Neural progenitor cell (in vitro differentiated cells): Measurements from ENCODE around the gene SOS2. TPM values are rescaled to one million over a fixed set of nuclear protein-coding genes. Genes with fewer than 3 reads are reported as not detected.

ENCODE experiments used
- DNase-seq: peaks from one replicate; pipeline ENCODE4 v3.0.0-alpha.2; 2016; ENCODE audit warnings: low spot score
- H2AFZ ChIP-seq: fragments of 200-600 bp; sonication (generic); replicated peaks from 2 replicates; pipeline ENCODE4 v1.6.1; 2016; ENCODE audit warnings: antibody characterized with exemption
- H3F3A ChIP-seq: fragments of 200-600 bp; sonication (generic); 2 replicates; pipeline ENCODE4 v1.6.1; 2016; ENCODE audit warnings: antibody characterized with exemption, low read depth
- H3K27ac ChIP-seq: fragments of 200-600 bp; sonication (generic); 2 replicates; pipeline ENCODE4 v1.5.1; 2016; ENCODE audit warnings: mild to moderate bottlenecking
- H3K27me3 ChIP-seq: fragments of 200-600 bp; sonication (generic); 2 replicates; pipeline ENCODE4 v1.6.1; 2016; ENCODE audit warnings: mild to moderate bottlenecking, moderate library complexity
- H3K36me3 ChIP-seq: fragments of 200-600 bp; sonication (generic); 2 replicates; pipeline ENCODE4 v1.5.1; 2016
- H3K4me1 ChIP-seq: fragments of 200-600 bp; sonication (generic); 2 replicates; pipeline ENCODE4 v1.6.1; 2016; ENCODE audit warnings: mixed run types
- H3K4me2 ChIP-seq: fragments of 200-600 bp; sonication (generic); 2 replicates; pipeline ENCODE4 v1.6.1; 2016
- H3K4me3 ChIP-seq: fragments of 200-600 bp; sonication (generic); 2 replicates; pipeline ENCODE4 v1.5.1; 2016
- H3K79me2 ChIP-seq: fragments of 200-600 bp; sonication (generic); 2 replicates; pipeline ENCODE4 v1.6.1; 2016; ENCODE audit warnings: low read depth
- H3K9ac ChIP-seq: fragments of 200-600 bp; sonication (generic); 2 replicates; pipeline ENCODE4 v1.6.1; 2016
- H3K9me3 ChIP-seq: fragments of 200-600 bp; sonication (generic); 2 replicates; pipeline ENCODE4 v1.5.1; 2016; ENCODE audit warnings: low read depth
- H4K20me1 ChIP-seq: fragments of 200-600 bp; sonication (generic); 2 replicates; pipeline ENCODE4 v1.6.1; 2016; ENCODE audit warnings: low read depth
- H3K27ac Mint-ChIP-seq: 3 replicates; pipeline ENCODE4 v1.8.0; 2021; ENCODE audit warnings: mixed read lengths
- H3K27me3 Mint-ChIP-seq: 2 replicates; pipeline ENCODE4 v1.8.0; 2022; ENCODE audit warnings: low read depth, mild to moderate bottlenecking, inconsistent platforms, moderate library complexity, mixed read lengths; ENCODE audit not compliant: insufficient read depth
- H3K36me3 Mint-ChIP-seq: 3 replicates; pipeline ENCODE4 v1.8.0; 2021; ENCODE audit warnings: mixed read lengths
- H3K4me1 Mint-ChIP-seq: 3 replicates; pipeline ENCODE4 v1.8.0; 2021; ENCODE audit warnings: mixed read lengths
- H3K4me3 Mint-ChIP-seq: 3 replicates; pipeline ENCODE4 v1.8.0; 2021; ENCODE audit warnings: mild to moderate bottlenecking, moderate library complexity, mixed read lengths
- H3K9me3 Mint-ChIP-seq: 3 replicates; pipeline ENCODE4 v1.8.0; 2020; ENCODE audit warnings: mixed read lengths
- CTCF ChIP-seq: fragments of 200-600 bp; sonication (generic); IDR thresholded peaks from 2 replicates; pipeline ENCODE4 v1.5.1; 2017; ENCODE audit warnings: antibody characterized with exemption, mild to moderate bottlenecking
- EZH2 ChIP-seq: fragments of 200-600 bp; sonication (generic); IDR thresholded peaks from 2 replicates; pipeline ENCODE4 v1.6.1; 2017; ENCODE audit warnings: antibody characterized with exemption, mild to moderate bottlenecking, moderate library complexity
- EZH2phosphoT487 ChIP-seq: fragments of 200-600 bp; sonication (generic); IDR thresholded peaks from 2 replicates; pipeline ENCODE4 v1.6.1; 2017; ENCODE audit warnings: antibody characterized with exemption
- total RNA-seq: library from RNA; depleted of rRNA; stranded (reverse); fragments of >200 nt; gene quantifications from 2 replicates; pipeline ENCODE4 v1.2.3, GENCODE V29; 2015; ENCODE audit warnings: low replicate concordance

Gene SOS2
- total RNA-seq, 1 donor from 2014 or later, result 32.3 TPM

GRCh38 chr14:50213795-50214194 is 17.6 kb downstream of the SOS2 start:
- Histone ChIP-seq H3K36me3 (peaks cover 3% of the 10 kb centered on the region), H3K27me3 (no peaks in the 10 kb centered on the region), H3K9me3 (no peaks in the 10 kb centered on the region), H3F3A (no peaks in the 10 kb centered on the region), H3K9ac (no peak overlapping the region), H4K20me1 (peaks cover 2% of the 10 kb centered on the region), H3K4me2 (no peak overlapping the region), H3K4me1 (no peaks in the 10 kb centered on the region), H3K79me2 (peaks cover 40% of the 10 kb centered on the region), H3K27ac (no peak overlapping the region), H3K4me3 (no peak overlapping the region), H2AFZ (no peak overlapping the region)
- H3K27ac Mint-ChIP-seq, result no peak overlapping the region
- no peaks in the 10 kb centered on the region for H3K4me1 Mint-ChIP-seq
- H3K27me3 Mint-ChIP-seq, result no peaks in the 10 kb centered on the region
- TF ChIP-seq EZH2 (no peak), EZH2phosphoT487 (no peak), CTCF (no peak)
- peaks cover 3% of the 10 kb centered on the region for H3K9me3 Mint-ChIP-seq
- H3K4me3 Mint-ChIP-seq, result no peak overlapping the region
- H3K36me3 Mint-ChIP-seq, result peaks cover 10% of the 10 kb centered on the region
- DNase-seq, result no peak

GRCh38 chr14:50212726-50213125 is 18.7 kb downstream of the SOS2 start:
- Histone ChIP-seq H3K4me1 (no peaks in the 10 kb centered on the region), H4K20me1 (peaks cover 7% of the 10 kb centered on the region), H3K9ac (no peak overlapping the region), H3K27ac (no peak overlapping the region), H3K27me3 (no peaks in the 10 kb centered on the region), H3K79me2 (peaks cover 29% of the 10 kb centered on the region), H3F3A (no peaks in the 10 kb centered on the region), H3K36me3 (peaks cover 3% of the 10 kb centered on the region), H3K9me3 (no peaks in the 10 kb centered on the region), H3K4me2 (no peak overlapping the region), H3K4me3 (no peak overlapping the region), H2AFZ (no peak overlapping the region)
- Mint-ChIP-seq H3K27me3 (no peaks in the 10 kb centered on the region), H3K4me1 (no peaks in the 10 kb centered on the region), H3K9me3 (peaks cover 3% of the 10 kb centered on the region), H3K27ac (no peak overlapping the region), H3K36me3 (peaks cover 7% of the 10 kb centered on the region), H3K4me3 (no peak overlapping the region)
- no peak for TF ChIP-seq EZH2phosphoT487
- no peak for TF ChIP-seq EZH2
- TF ChIP-seq CTCF, result no peak
- DNase-seq, result no peak

GRCh38 chr14:50210074-50210473 is 21.3 kb downstream of the SOS2 start:
- no peaks in the 10 kb centered on the region for H3K4me1 Mint-ChIP-seq
- peaks cover 3% of the 10 kb centered on the region for H3K9me3 Mint-ChIP-seq
- no peak overlapping the region for H3K27ac Mint-ChIP-seq
- DNase-seq, result no peak
- no peak overlapping the region for H3K9ac ChIP-seq
- H3K27ac ChIP-seq, result no peak overlapping the region
- peaks cover 20% of the 10 kb centered on the region for H3K79me2 ChIP-seq
- H3K27me3 ChIP-seq, result no peaks in the 10 kb centered on the region
- no peak overlapping the region for H3K4me3 ChIP-seq
- no peak overlapping the region for H3K4me2 ChIP-seq
- H3K4me3 Mint-ChIP-seq, result no peak overlapping the region
- H3K4me1 ChIP-seq, result no peaks in the 10 kb centered on the region
- H3K36me3 ChIP-seq, result no peaks in the 10 kb centered on the region
- peaks cover 8% of the 10 kb centered on the region for H4K20me1 ChIP-seq
- H3K9me3 ChIP-seq, result no peaks in the 10 kb centered on the region
- no peak for TF ChIP-seq EZH2
- no peak for TF ChIP-seq EZH2phosphoT487
- TF ChIP-seq CTCF, result no peak
- no peaks in the 10 kb centered on the region for H3F3A ChIP-seq
- peaks cover 5% of the 10 kb centered on the region for H3K36me3 Mint-ChIP-seq
- no peaks in the 10 kb centered on the region for H3K27me3 Mint-ChIP-seq
- H2AFZ ChIP-seq, result no peak overlapping the region

- no peak for TF ChIP-seq EZH2
- TF ChIP-seq EZH2phosphoT487, result no peak
- TF ChIP-seq CTCF, result no peak
- Histone ChIP-seq H3K79me2 (no peaks in the 10 kb centered on the region), H3K27me3 (no peaks in the 10 kb centered on the region), H3K27ac (no peak overlapping the region), H3K4me3 (no peak overlapping the region), H3K4me1 (no peaks in the 10 kb centered on the region), H3K4me2 (no peak overlapping the region), H3F3A (no peaks in the 10 kb centered on the region), H3K9me3 (no peaks in the 10 kb centered on the region), H3K9ac (no peak overlapping the region), H3K36me3 (no peaks in the 10 kb centered on the region), H4K20me1 (no peaks in the 10 kb centered on the region), H2AFZ (no peak overlapping the region)
- DNase-seq, result no peak
- H3K9me3 Mint-ChIP-seq, result no peaks in the 10 kb centered on the region
- no peaks in the 10 kb centered on the region for H3K4me1 Mint-ChIP-seq
- H3K36me3 Mint-ChIP-seq, result peaks cover 10% of the 10 kb centered on the region
- H3K4me3 Mint-ChIP-seq, result no peak overlapping the region
- H3K27ac Mint-ChIP-seq, result no peak overlapping the region
- H3K27me3 Mint-ChIP-seq, result no peaks in the 10 kb centered on the region
Observed at GRCh38 chr14:50198499-50198898, 32.9 kb downstream of the SOS2 start.
